Measurements from ENCODE around the gene TMEM175. TPM values are rescaled to one million over a fixed set of nuclear protein-coding genes. Genes with fewer than 3 reads are reported as not detected.
A peak's percentile ranks its signal among the peaks of the same experiment; 100 is the strongest.

Gene TMEM175
- total and polyA plus RNA-seq, 2 of the 4 experiments (the other 2 are of a cell fraction): 7.7 to 41.9 TPM

DNA sequence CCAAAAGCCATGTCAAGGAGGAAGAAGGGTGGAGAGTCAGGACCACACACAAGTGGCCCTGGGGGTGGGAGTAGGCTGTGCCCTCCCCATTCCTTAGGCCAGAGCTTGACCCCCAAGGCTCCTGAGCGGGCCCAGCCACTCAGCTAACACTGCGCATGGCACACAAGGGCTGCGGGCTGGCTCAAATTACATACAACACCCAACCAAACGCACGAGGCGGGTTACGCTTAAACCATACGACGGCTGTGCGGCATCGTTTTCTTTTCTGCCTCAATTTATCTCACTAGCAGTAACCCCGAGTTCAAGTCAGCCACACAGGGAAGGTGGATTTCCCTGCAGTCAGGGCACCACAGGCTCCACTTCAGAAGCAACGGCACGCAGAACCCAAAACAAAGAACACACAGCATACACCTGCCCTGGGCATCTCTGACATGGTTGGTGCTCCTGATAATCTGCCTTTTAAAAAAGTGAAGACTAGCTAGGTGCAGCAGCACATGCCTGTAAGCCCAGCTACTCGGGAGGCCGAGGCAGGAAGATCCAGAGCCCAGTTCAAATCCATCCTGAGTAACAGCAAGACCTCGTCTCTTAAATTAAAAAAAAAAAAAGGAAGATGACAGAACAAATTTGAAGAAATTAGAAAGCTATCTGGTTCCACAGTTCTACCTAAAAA, 3.0 kb upstream of the TMEM175 start (continued):
- no peak for TF ChIP-seq POLR2A (IDR thresholded peaks at IDR 0.05; ENCODE audit: low read depth, low read length)

DNA sequence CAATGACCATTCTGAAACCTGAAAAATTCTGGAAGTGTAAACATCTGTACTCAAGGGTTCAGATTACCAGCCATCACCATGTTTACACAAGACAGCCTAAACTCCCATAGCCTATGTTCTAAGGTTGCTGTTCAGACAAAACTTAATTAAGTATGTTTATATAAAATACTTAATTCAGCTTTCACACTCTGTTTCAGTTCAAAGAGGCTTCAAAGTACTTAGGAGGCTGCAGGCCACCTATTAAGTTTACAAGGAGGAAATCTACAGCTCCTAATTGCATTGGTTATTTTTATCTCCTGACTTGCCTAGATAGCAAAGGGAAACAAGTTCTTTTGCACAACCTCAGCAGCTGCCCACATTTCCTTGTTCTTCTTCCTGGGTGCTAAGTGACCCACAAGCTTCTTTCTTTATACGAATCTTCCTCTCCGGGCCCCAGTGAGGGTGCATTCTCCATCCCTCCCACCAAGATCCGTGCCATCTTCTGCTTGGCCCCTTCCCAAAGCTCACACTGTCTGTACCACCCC, 2.2 kb upstream of the TMEM175 start:
- Histone ChIP-seq H3K9me3 (ENCODE audit: control insufficient read depth, insufficient read depth, low read length) (no peaks in the 10 kb centered on the region), H3K18ac (ENCODE audit: low read depth, low read length) (no peak overlapping the region), H3K23ac (ENCODE audit: low read depth, low read length) (no peak overlapping the region), H4K5ac (ENCODE audit: low read depth, low read length) (no peak overlapping the region), H3K4ac (ENCODE audit: low read depth, low read length) (no peak overlapping the region), H2AK9ac (replicated peaks; ENCODE audit: low read depth, low read length, poor library complexity) (no peak overlapping the region), H3K14ac (replicated peaks; ENCODE audit: low read depth, low read length) (no peak overlapping the region), H3K4me2 (ENCODE audit: low read depth, low read length) (peak overlapping the region; percentile 73), H3K4me3 (ENCODE audit: insufficient read depth, low read depth, low read length) (no peak overlapping the region), H3K56ac (ENCODE audit: extremely low read depth, insufficient read depth, low read length) (no peak overlapping the region), H2AK5ac (ENCODE audit: low read depth, low read length) (peak overlapping the region; percentile 9; the same call in 1 of the 2 replicates), H3K27ac (ENCODE audit: insufficient read depth, low read length) (peak overlapping the region; percentile 54; the same call in 1 of the 2 replicates), H4K8ac (ENCODE audit: low read depth in 2 of 2, low read length in 2 of 2) (no peak overlapping the region), H4K91ac (ENCODE audit: insufficient read depth, low read depth, low read length) (no peak overlapping the region), H2BK120ac (ENCODE audit: low read depth, low read length) (no peak overlapping the region), H3K79me1 (ENCODE audit: low read depth in 1 of 2, low read length in 2 of 2) (peaks cover 9 to 66% of the 10 kb centered on the region in 2 experiments), H3K27me3 (ENCODE audit: control insufficient read depth, insufficient read depth, low read length) (no peaks in the 10 kb centered on the region), H3K36me3 (ENCODE audit: control insufficient read depth, insufficient read depth, low read length) (0 out of 2 replicates have a peak, but pooled peaks cover 2% of the 10 kb centered on the region), H2BK5ac (ENCODE audit: low read depth, low read length, poor library complexity, severe bottlenecking) (no peak overlapping the region), H3K4me1 (ENCODE audit: control insufficient read depth, insufficient read depth, low read length) (peaks cover 17% of the 10 kb centered on the region), H4K20me1 (ENCODE audit: insufficient read depth, low read length) (peaks cover 58% of the 10 kb centered on the region), H3K9me1 (ENCODE audit: insufficient read depth, low read length) (peaks cover 25% of the 10 kb centered on the region), H2BK20ac (ENCODE audit: low read depth, low read length) (no peak overlapping the region), H3K9ac (ENCODE audit: low read depth, low read length) (no peak overlapping the region), H2BK15ac (ENCODE audit: low read depth, low read length) (no peak overlapping the region), H2AFZ (replicated peaks; ENCODE audit: low read length, poor library complexity) (no peak overlapping the region)
- intact Hi-C loops (cut with micrococcal nuclease) (loop anchor here (10.0 kb wide), 1 partner anchor 145 kb away; no protein-coding TSS in a partner anchor), in situ Hi-C loops (cut with MboI; ENCODE audit: low sequenced_read_pairs) (no loop called here), dilution Hi-C loops (cut with HindIII; ENCODE audit: low sequenced_read_pairs, unreplicated experiment) (no loop called here)
- ChIA-PET POLR2A (ENCODE audit: unreplicated experiment) (interaction anchor here (0.6 to 0.7 kb wide), 2 partner anchors 782 to 1826 kb away, joined by 4 to 5 read pairs; partner anchors contain the start of genes SLBP and TNIP2), CTCF (interaction anchor here (0.7 kb wide), 1 partner anchor 58 kb away, joined by 4 read pairs; no protein-coding TSS in a partner anchor)
- no TSS peak for BruUV-seq (replicated peaks)
- ATAC-seq (ENCODE audit: low read depth) (no peak), DNase-seq (peak; percentile 71)
- TF ChIP-seq CEBPB (IDR thresholded peaks at IDR 0.05; ENCODE audit: low read depth, low read length): peak; percentile 0; the same call in 1 of the 2 replicates
- TF ChIP-seq, protein P1, sequence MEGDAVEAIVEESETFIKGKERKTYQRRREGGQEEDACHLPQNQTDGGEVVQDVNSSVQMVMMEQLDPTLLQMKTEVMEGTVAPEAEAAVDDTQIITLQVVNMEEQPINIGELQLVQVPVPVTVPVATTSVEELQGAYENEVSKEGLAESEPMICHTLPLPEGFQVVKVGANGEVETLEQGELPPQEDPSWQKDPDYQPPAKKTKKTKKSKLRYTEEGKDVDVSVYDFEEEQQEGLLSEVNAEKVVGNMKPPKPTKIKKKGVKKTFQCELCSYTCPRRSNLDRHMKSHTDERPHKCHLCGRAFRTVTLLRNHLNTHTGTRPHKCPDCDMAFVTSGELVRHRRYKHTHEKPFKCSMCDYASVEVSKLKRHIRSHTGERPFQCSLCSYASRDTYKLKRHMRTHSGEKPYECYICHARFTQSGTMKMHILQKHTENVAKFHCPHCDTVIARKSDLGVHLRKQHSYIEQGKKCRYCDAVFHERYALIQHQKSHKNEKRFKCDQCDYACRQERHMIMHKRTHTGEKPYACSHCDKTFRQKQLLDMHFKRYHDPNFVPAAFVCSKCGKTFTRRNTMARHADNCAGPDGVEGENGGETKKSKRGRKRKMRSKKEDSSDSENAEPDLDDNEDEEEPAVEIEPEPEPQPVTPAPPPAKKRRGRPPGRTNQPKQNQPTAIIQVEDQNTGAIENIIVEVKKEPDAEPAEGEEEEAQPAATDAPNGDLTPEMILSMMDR (conservative IDR thresholded peaks at IDR 0.05; ENCODE audit: low read depth, low read length): no peak
- WGBS, 2 experiments (ENCODE audit: extremely low coverage in 2 of 2, insufficient read length in 1 of 2): no CpG with 5 or more reads among the region's 3 CpGs
